Stomach (tissue), 9 donors: Measurements from ENCODE around the gene OBSCN. TPM values are rescaled to one million over a fixed set of nuclear protein-coding genes. Genes with fewer than 3 reads are reported as not detected.
"Not testable (repeated sequence)": the region's sequence is repeated elsewhere in the genome, so short reads cannot be mapped to it uniquely, and the experiment has no call there.

ENCODE experiments used
- DNase-seq, 2 donors: peaks; one replicate each; pipeline versions ENCODE4 v3.0.0 to v3.0.0-alpha.2; 2013 to 2019
- H3K27ac ChIP-seq, 5 donors: fragments of 200-600 bp in 4 of 5; sonication (generic) in 4 of 5; one replicate each; pipeline ENCODE4 v1.5.1; 2013 to 2019; ENCODE audit warnings: mild to moderate bottlenecking in 1 of 5, moderate library complexity in 1 of 5
- H3K27me3 ChIP-seq, 3 donors: fragments of 200-600 bp; sonication (generic); one replicate each; pipeline ENCODE4 v1.5.1; 2017 to 2019; ENCODE audit warnings: mixed run types in 1 of 3
- H3K36me3 ChIP-seq, 4 donors: fragments of 200-600 bp; sonication (generic); 1 replicate in 3 of 4; 2 replicates in 1 of 4; pipeline ENCODE4 v1.5.1; 2016 to 2019
- H3K4me1 ChIP-seq, 4 donors: fragments of 200-600 bp; sonication (generic); one replicate each; pipeline ENCODE4 v1.5.1; 2016 to 2019
- H3K4me3 ChIP-seq, 4 donors: fragments of 200-600 bp; sonication (generic) in 3 of 4; one replicate each; pipeline ENCODE4 v1.5.1; 2016 to 2019; ENCODE audit warnings: mild to moderate bottlenecking in 1 of 4
- H3K9me3 ChIP-seq, 4 donors: fragments of 200-600 bp; sonication (generic); one replicate each; pipeline ENCODE4 v1.5.1; 2016 to 2019
- CTCF ChIP-seq, 7 experiments: fragments of 450-650 bp in 4 of 7; fragments of 200-600 bp in 3 of 7; sonication (generic) in 3 of 7; IDR thresholded peaks; one replicate each; pipeline ENCODE4 v1.5.1; 2016 to 2019; ENCODE audit warnings: antibody characterized with exemption in 7 of 7, control low read depth in 2 of 7, mild to moderate bottlenecking in 1 of 7
- EP300 ChIP-seq: sonication (generic); formaldehyde crosslinking; IDR thresholded peaks from one replicate; pipeline ENCODE4 v1.6.1; 2017; ENCODE audit warnings: antibody characterized with exemption
- POLR2A ChIP-seq, 4 donors: fragments of 450-650 bp; IDR thresholded peaks; one replicate each; pipeline ENCODE4 v1.6.1; 2016; ENCODE audit warnings: antibody characterized with exemption in 4 of 4, control low read depth in 2 of 4, mild to moderate bottlenecking in 1 of 4, moderate library complexity in 1 of 4
- POLR2AphosphoS5 ChIP-seq, 3 donors: sonication (generic); formaldehyde crosslinking; IDR thresholded peaks; one replicate each; pipeline ENCODE4 v1.6.1; 2016; ENCODE audit warnings: antibody characterized with exemption in 3 of 3
- WGBS, 5 donors: extraction: QIAGEN DNeasy Blood & Tissue Kit in 3 of 5; methylation state at CpG; one replicate each; pipeline versions ENCODE4 v1.1.5 to v1.1.7; 2013 to 2018; 5-methylcytosine and 5-hydroxymethylcytosine counted together
- intact Hi-C: fragments of 100-400 bp; cut with DNase I; formaldehyde crosslinking; loops from one replicate; pipeline ENCODE4 v1.15.1; 2023; ENCODE audit warnings: low total_unique reads
- polyA plus RNA-seq, 3 donors: library from polyadenylated mRNA; stranded (reverse); fragments of 200-250 nt; gene quantifications; one replicate each; pipeline ENCODE4 v1.2.3, GENCODE V29; 2013
- total RNA-seq, 5 donors: library from RNA; depleted of rRNA; stranded (reverse); fragments of >200 nt; gene quantifications; one replicate each; pipeline versions ENCODE4 v1.1.0 to v1.2.3, GENCODE V29; 2014 to 2016
- donor health status: healthy with polysubstance abuse.
- donor health status: Bipolar disorder and iron deficiency.
- donor health status: healthy.

The OBSCN gene
- total and polyA plus RNA-seq, 8 donors = 7.2 to 111 (median 24.7) TPM

DNA sequence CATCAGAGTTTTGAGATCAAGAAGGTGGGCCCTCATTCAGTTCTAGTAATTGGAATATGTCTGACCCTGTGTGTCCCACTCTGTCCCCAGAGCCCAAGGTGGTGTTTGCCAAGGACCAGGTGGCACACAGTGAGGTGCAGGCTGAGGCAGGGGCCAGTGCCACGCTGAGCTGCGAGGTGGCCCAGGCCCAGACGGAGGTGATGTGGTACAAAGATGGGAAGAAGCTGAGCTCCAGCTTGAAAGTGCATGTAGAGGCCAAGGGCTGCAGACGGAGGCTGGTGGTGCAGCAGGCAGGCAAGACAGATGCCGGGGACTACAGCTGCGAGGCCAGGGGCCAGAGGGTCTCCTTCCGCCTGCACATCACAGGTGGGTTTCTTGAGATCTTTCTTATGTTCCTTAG lies 35.2 kb downstream of the OBSCN start:
- WGBS, 5 donors = 93 to 98% (median 96%) methylated on average over 7 of the region's 7 CpGs
- H3K4me3 ChIP-seq = no peak overlapping the region
- TF ChIP-seq POLR2A (IDR thresholded peaks at IDR 0.05) = no peak
- no peak for TF ChIP-seq POLR2AphosphoS5 (IDR thresholded peaks at IDR 0.05)
- TF ChIP-seq EP300 = no peak
- TF ChIP-seq CTCF (IDR thresholded peaks at IDR 0.05) = no peak
- peaks cover 20 to 93% (median 45%) of the 10 kb centered on the region in 4 donors for H3K36me3 ChIP-seq
- DNase-seq = no peak
- H3K4me1 ChIP-seq = no peaks in the 10 kb centered on the region
- intact Hi-C loops = no loop called here
- no peak overlapping the region for H3K27ac ChIP-seq
- no peaks in the 10 kb centered on the region for H3K27me3 ChIP-seq
- peaks cover 12 to 70% (median 50%) of the 10 kb centered on the region in 4 donors for H3K9me3 ChIP-seq

DNA sequence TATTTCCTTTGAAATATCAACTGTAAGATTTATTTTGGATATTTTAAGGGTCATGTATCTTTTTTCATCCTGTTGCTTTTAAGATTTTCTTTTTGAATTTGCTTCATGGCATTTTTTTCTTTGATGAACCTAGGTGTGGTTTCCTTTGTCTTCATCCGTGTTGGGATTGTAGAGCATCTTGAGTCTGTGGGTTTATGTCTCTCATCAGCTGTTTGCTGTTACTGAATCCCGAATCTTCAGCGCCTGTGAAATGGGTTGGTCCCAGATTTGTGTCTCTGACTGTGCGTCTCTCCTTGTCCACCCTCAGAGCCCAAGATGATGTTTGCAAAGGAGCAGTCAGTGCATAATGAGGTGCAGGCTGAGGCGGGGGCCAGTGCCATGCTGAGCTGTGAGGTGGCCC lies 36.1 kb downstream of the OBSCN start:
- H3K4me3 ChIP-seq, intact Hi-C loops, H3K27me3 ChIP-seq, H3K4me1 ChIP-seq, DNase-seq, H3K27ac ChIP-seq: not testable (repeated sequence)
- Histone ChIP-seq H3K36me3 (peaks cover 20 to 85% (median 42%) of the 10 kb centered on the region in 4 donors), H3K9me3 (peaks cover 12 to 70% (median 50%) of the 10 kb centered on the region in 4 donors)
- 74 to 97% (median 88%) methylated on average over 5 of the region's 5 CpGs for WGBS, 5 donors

DNA sequence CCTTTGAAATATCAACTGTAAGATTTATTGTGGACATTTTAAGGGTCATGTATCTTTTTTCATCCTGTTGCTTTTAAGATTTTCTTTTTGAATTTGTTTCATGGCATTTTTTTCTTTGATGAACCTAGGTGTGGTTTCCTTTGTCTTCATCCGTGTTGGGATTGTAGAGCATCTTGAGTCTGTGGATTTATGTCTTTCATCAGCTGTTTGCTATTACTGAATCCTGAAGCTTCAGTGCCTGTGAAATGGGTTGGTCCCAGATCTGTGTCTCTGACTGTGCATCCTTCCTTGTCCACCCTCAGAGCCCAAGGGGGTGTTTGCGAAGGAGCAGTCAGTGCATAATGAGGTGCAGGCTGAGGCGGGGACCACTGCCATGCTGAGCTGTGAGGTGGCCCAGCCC lies 37.3 kb downstream of the OBSCN start:
- H3K27ac ChIP-seq = no peak overlapping the region
- no peaks in the 10 kb centered on the region for H3K4me1 ChIP-seq
- WGBS, 5 donors = 82 to 96% (median 92%) methylated on average over 3 of the region's 3 CpGs
- intact Hi-C loops = no loop called here
- no peaks in the 10 kb centered on the region for H3K27me3 ChIP-seq
- no peak overlapping the region for H3K4me3 ChIP-seq
- H3K36me3 ChIP-seq = peaks cover 20 to 85% (median 46%) of the 10 kb centered on the region in 4 donors
- no peak for TF ChIP-seq CTCF (IDR thresholded peaks at IDR 0.05)
- TF ChIP-seq POLR2A (IDR thresholded peaks at IDR 0.05) = no peak
- TF ChIP-seq POLR2AphosphoS5 (IDR thresholded peaks at IDR 0.05) = no peak
- no peak for TF ChIP-seq EP300
- peaks cover 12 to 63% (median 50%) of the 10 kb centered on the region in 4 donors for H3K9me3 ChIP-seq
- DNase-seq = no peak

DNA sequence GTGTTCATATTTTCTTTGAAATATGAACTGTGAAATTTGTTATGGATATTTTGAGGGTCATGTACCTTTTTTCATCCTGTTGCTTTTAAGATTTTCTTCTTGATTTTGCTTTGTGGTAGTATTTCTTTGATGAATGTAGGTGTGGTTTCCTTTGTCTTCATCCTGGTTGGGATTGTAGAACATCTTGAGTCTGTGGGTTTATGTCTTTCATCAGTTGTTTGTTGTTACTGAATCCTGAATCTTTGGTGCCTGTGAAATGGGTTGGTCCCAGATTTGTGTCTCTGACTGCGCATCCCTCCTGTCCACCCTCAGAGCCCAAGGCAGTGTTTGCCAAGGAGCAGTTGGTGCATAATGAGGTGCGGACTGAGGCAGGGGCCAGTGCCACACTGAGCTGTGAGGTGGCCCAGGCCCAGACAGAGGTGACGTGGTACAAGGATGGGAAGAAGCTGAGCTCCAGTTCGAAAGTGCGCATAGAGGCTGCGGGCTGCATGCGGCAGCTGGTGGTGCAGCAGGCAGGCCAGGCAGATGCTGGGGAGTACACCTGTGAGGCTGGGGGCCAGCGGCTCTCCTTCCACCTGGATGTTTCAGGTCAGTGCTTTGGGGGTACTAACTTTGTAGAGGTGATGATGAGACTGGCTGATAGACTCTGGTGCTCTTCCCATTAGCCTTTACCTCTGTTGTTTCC lies 38.5 kb downstream of the OBSCN start:
- TF ChIP-seq EP300 = no peak
- no peak for TF ChIP-seq POLR2AphosphoS5 (IDR thresholded peaks at IDR 0.05)
- no peak for TF ChIP-seq CTCF (IDR thresholded peaks at IDR 0.05)
- H3K27me3 ChIP-seq = no peaks in the 10 kb centered on the region
- no peak overlapping the region for H3K27ac ChIP-seq
- peaks cover 12 to 56% (median 47%) of the 10 kb centered on the region in 4 donors for H3K9me3 ChIP-seq
- no peaks in the 10 kb centered on the region for H3K4me1 ChIP-seq
- H3K4me3 ChIP-seq = no peak overlapping the region
- H3K36me3 ChIP-seq = peaks cover 20 to 85% (median 50%) of the 10 kb centered on the region in 4 donors
- DNase-seq = no peak
- 92 to 99% (median 95%) methylated on average over 7 to 8 of the region's 8 CpGs for WGBS, 5 donors
- intact Hi-C loops = no loop called here
